ENCODE data around the gene UBE2E1.

DNA sequence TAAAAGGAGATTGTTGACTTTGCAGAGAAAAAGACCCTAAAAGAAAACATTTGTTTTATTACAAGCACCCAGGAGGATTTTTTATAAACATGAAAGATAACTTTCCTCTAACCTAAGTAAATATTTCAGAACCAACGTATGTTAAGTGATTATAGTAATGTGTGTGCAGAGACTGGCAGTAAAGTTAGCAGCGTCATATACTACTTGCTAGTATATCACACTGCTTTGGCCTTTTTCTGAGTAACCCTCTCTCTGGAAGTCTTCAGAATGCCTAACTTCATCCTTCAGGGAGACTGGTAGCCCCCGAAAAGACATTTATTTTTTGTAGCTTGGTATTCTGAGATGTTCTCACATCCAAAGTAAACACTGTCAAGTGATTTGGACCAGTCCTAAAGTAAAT, 17.9 kb downstream of the UBE2E1 start:
- TF ChIP-seq, protein P1, sequence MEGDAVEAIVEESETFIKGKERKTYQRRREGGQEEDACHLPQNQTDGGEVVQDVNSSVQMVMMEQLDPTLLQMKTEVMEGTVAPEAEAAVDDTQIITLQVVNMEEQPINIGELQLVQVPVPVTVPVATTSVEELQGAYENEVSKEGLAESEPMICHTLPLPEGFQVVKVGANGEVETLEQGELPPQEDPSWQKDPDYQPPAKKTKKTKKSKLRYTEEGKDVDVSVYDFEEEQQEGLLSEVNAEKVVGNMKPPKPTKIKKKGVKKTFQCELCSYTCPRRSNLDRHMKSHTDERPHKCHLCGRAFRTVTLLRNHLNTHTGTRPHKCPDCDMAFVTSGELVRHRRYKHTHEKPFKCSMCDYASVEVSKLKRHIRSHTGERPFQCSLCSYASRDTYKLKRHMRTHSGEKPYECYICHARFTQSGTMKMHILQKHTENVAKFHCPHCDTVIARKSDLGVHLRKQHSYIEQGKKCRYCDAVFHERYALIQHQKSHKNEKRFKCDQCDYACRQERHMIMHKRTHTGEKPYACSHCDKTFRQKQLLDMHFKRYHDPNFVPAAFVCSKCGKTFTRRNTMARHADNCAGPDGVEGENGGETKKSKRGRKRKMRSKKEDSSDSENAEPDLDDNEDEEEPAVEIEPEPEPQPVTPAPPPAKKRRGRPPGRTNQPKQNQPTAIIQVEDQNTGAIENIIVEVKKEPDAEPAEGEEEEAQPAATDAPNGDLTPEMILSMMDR (IDR thresholded peaks at IDR 0.05), result no peak
- no peak for TF ChIP-seq POLR2A (IDR thresholded peaks at IDR 0.05)

Measured in thyroid gland (tissue), 4 donors.